Peyer's patch (tissue), 4 donors: ENCODE measurements around the gene USP43.

Experiments
- POLR2A ChIP-seq, 2 donors: fragments of 450-650 bp; IDR thresholded peaks; one replicate each; pipeline ENCODE4 v1.5.1; 2017; ENCODE audit warnings: antibody characterized with exemption in 2 of 2, mild to moderate bottlenecking in 2 of 2, moderate library complexity in 2 of 2
- TF ChIP-seq, protein P1 (sequence below), 6 experiments: fragments of 450-650 bp in 4 of 6; fragments of 200-600 bp in 2 of 6; sonication (generic) in 1 of 6; IDR thresholded peaks; one replicate each; pipeline ENCODE4 v1.5.1; 2017 to 2019; ENCODE audit warnings: antibody characterized with exemption in 6 of 6, mild to moderate bottlenecking in 3 of 6, moderate library complexity in 1 of 6

DNA sequence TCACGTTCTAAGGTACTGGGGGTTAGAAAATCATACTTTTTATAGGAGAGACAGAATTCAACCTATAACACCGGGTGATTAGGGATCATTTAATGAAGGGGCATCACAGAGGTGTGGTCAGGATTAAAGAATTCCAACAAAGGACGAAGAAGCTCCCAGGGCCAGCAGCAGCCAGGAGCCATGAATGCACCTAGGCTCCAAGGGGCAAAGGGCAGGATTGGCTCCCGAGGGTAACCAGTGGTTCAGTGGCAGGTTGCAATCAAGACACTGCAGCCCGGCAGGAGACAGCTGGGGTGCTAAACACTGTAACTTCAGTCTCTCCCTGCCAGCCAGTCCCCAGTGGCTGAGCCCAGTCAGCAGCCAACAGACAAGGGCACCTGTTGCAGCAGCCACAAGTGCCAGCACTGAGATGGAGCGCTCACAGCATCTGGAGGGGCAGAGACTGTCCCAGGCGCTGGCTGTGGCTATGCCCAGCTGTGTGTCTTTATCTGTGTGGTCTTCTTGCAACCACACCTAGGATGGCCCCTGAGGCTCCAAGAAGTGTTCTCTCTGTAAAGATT, 122.2 kb downstream of the USP43 start:
- TF ChIP-seq, protein P1, sequence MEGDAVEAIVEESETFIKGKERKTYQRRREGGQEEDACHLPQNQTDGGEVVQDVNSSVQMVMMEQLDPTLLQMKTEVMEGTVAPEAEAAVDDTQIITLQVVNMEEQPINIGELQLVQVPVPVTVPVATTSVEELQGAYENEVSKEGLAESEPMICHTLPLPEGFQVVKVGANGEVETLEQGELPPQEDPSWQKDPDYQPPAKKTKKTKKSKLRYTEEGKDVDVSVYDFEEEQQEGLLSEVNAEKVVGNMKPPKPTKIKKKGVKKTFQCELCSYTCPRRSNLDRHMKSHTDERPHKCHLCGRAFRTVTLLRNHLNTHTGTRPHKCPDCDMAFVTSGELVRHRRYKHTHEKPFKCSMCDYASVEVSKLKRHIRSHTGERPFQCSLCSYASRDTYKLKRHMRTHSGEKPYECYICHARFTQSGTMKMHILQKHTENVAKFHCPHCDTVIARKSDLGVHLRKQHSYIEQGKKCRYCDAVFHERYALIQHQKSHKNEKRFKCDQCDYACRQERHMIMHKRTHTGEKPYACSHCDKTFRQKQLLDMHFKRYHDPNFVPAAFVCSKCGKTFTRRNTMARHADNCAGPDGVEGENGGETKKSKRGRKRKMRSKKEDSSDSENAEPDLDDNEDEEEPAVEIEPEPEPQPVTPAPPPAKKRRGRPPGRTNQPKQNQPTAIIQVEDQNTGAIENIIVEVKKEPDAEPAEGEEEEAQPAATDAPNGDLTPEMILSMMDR (IDR thresholded peaks at IDR 0.05): no peak
- no peak for TF ChIP-seq POLR2A (IDR thresholded peaks at IDR 0.05)
